Liver (tissue), 9 donors: ENCODE data around the gene GRK7. TPM values are rescaled to one million over a fixed set of nuclear protein-coding genes. Genes with fewer than 3 reads are reported as not detected.

ENCODE experiments used
- DNase-seq: peaks from one replicate; pipeline ENCODE4 v3.0.0-alpha.2; 2017; ENCODE audit warnings: low spot score
- H3K27ac ChIP-seq, 2 donors: one replicate each; pipeline ENCODE4 v1.7.0; 2013; ENCODE audit warnings: inconsistent platforms in 2 of 2, low read length in 2 of 2, control low read depth in 1 of 2, low read depth in 1 of 2, mild to moderate bottlenecking in 1 of 2
- H3K27me3 ChIP-seq, 4 donors: one replicate each; pipeline versions ENCODE4 v1.6.1 to v1.7.0; 2013; ENCODE audit warnings: low read length in 3 of 4, inconsistent platforms in 1 of 4, mild to moderate bottlenecking in 1 of 4, moderate library complexity in 1 of 4; ENCODE audit not compliant: control insufficient read depth in 4 of 4, insufficient read depth in 4 of 4
- H3K36me3 ChIP-seq, 4 donors: one replicate each; pipeline versions ENCODE4 v1.6.1 to v1.7.0; 2013; ENCODE audit warnings: low read length in 3 of 4, mild to moderate bottlenecking in 3 of 4, low read depth in 1 of 4, moderate library complexity in 1 of 4; ENCODE audit not compliant: control insufficient read depth in 4 of 4, insufficient read depth in 3 of 4
- H3K4me1 ChIP-seq, 4 donors: one replicate each; pipeline versions ENCODE4 v1.6.1 to v1.7.0; 2013; ENCODE audit warnings: low read length in 3 of 4, mild to moderate bottlenecking in 3 of 4, moderate library complexity in 1 of 4; ENCODE audit not compliant: control insufficient read depth in 4 of 4, insufficient read depth in 4 of 4
- H3K4me3 ChIP-seq, 3 donors: one replicate each; pipeline versions ENCODE4 v1.6.1 to v1.7.0; 2013; ENCODE audit warnings: low read length in 3 of 3, control low read depth in 1 of 3, low read depth in 1 of 3, mild to moderate bottlenecking in 1 of 3
- H3K9ac ChIP-seq, 2 donors: one replicate each; pipeline ENCODE4 v1.7.0; 2013; ENCODE audit warnings: low read length in 2 of 2, mild to moderate bottlenecking in 2 of 2, moderate library complexity in 2 of 2, control low read depth in 1 of 2, low read depth in 1 of 2
- H3K9me3 ChIP-seq, 4 donors: one replicate each; pipeline versions ENCODE4 v1.6.1 to v1.7.0; 2013; ENCODE audit warnings: low read length in 3 of 4; ENCODE audit not compliant: control insufficient read depth in 4 of 4
- ATF3 ChIP-seq: IDR thresholded peaks from 2 replicates; pipeline ENCODE4 v1.6.1; 2016; ENCODE audit warnings: antibody characterized with exemption
- EGR1 ChIP-seq, 2 donors: IDR thresholded peaks; 2 replicates each; pipeline ENCODE4 v1.6.1; 2016 to 2018; ENCODE audit warnings: antibody characterized with exemption in 2 of 2, low read depth in 2 of 2
- FOXA1 ChIP-seq: IDR thresholded peaks from 2 replicates; pipeline ENCODE4 v1.6.1; 2016; ENCODE audit warnings: antibody characterized with exemption
- FOXA2 ChIP-seq: IDR thresholded peaks from 2 replicates; pipeline ENCODE4 v1.6.1; 2016; ENCODE audit warnings: antibody characterized with exemption
- GABPA ChIP-seq, 2 donors: IDR thresholded peaks in 1 of 2; conservative IDR thresholded peaks in 1 of 2; 2 replicates each; pipeline ENCODE4 v1.6.1; 2016; ENCODE audit warnings: antibody characterized with exemption in 2 of 2, mild to moderate bottlenecking in 1 of 2, moderate library complexity in 1 of 2
- HNF4A ChIP-seq, 2 donors: conservative IDR thresholded peaks; 2 replicates each; pipeline ENCODE4 v1.6.1; 2016; ENCODE audit warnings: antibody characterized with exemption in 2 of 2, mild to moderate bottlenecking in 2 of 2
- HNF4G ChIP-seq: IDR thresholded peaks from 2 replicates; pipeline ENCODE4 v1.6.1; 2016; ENCODE audit warnings: antibody characterized with exemption
- JUND ChIP-seq, 2 donors: IDR thresholded peaks; 2 replicates each; pipeline ENCODE4 v1.6.1; 2016; ENCODE audit warnings: antibody characterized with exemption in 2 of 2
- NR2F2 ChIP-seq: IDR thresholded peaks from 2 replicates; pipeline ENCODE4 v1.6.1; 2016; ENCODE audit warnings: antibody characterized with exemption
- RAD21 ChIP-seq, 2 donors: IDR thresholded peaks; 2 replicates each; pipeline ENCODE4 v1.6.1; 2016; ENCODE audit warnings: antibody characterized with exemption in 2 of 2, mild to moderate bottlenecking in 2 of 2
- RXRA ChIP-seq, 2 donors: IDR thresholded peaks; 2 replicates each; pipeline ENCODE4 v1.6.1; 2017 to 2018; ENCODE audit warnings: antibody characterized with exemption in 2 of 2, mild to moderate bottlenecking in 1 of 2
- SP1 ChIP-seq: IDR thresholded peaks from 2 replicates; pipeline ENCODE4 v1.6.1; 2018; ENCODE audit warnings: antibody characterized with exemption, mild to moderate bottlenecking
- TAF1 ChIP-seq: conservative IDR thresholded peaks from 2 replicates; pipeline ENCODE4 v1.6.1; 2016; ENCODE audit warnings: antibody characterized with exemption, mild to moderate bottlenecking
- YY1 ChIP-seq: IDR thresholded peaks from 2 replicates; pipeline ENCODE4 v1.6.1; 2016; ENCODE audit warnings: antibody characterized with exemption, mild to moderate bottlenecking
- ZBTB33 ChIP-seq: IDR thresholded peaks from 2 replicates; pipeline ENCODE4 v1.6.1; 2016; ENCODE audit warnings: antibody characterized with exemption
- polyA plus RNA-seq, 2 donors: library from polyadenylated mRNA; stranded (reverse) in 1 of 2; unstranded in 1 of 2; fragments of 200-250 nt in 1 of 2; fragments of >200 nt in 1 of 2; fragmentation: Nextera tagmentation in 1 of 2; extraction: Ambion mirVana in 1 of 2; gene quantifications; one replicate each; pipeline versions ENCODE4 v1.2.1 to v1.2.3, GENCODE V29; 2013 to 2015
- total RNA-seq, 2 donors: library from RNA; depleted of rRNA; stranded (reverse); fragments of >200 nt; gene quantifications; one replicate each; pipeline ENCODE4 v1.2.3, GENCODE V29; 2014
- TF ChIP-seq, protein P1 (sequence below): fragments of 150-350 bp; IDR thresholded peaks from 2 replicates; pipeline ENCODE4 v1.5.1; 2017; ENCODE audit warnings: improper control_type of control experiment, low read depth, low read length; ENCODE audit not compliant: missing input control
- TF ChIP-seq, protein P2 (sequence below): IDR thresholded peaks from 2 replicates; pipeline ENCODE4 v1.6.1; 2016; ENCODE audit warnings: antibody characterized with exemption, mild to moderate bottlenecking
- TF ChIP-seq, protein P3 (sequence below): IDR thresholded peaks from 2 replicates; pipeline ENCODE4 v1.6.1; 2016; ENCODE audit warnings: antibody characterized with exemption
- donor health status: healthy.
- donor health status: healthy.
- donor health status: healthy.
- donor health status: healthy.
- donor health status: healthy.

Gene GRK7
- total and polyA plus RNA-seq, 4 donors = 0.08 TPM; not detected in 3

GRCh38 chr3:141735176-141735575 lies 28.0 kb upstream of the GRK7 start:
- no peak for DNase-seq
- H3K9me3 ChIP-seq = no peaks in the 10 kb centered on the region
- H3K4me3 ChIP-seq = no peak overlapping the region
- no peak overlapping the region for H3K27ac ChIP-seq
- TF ChIP-seq, protein P1, sequence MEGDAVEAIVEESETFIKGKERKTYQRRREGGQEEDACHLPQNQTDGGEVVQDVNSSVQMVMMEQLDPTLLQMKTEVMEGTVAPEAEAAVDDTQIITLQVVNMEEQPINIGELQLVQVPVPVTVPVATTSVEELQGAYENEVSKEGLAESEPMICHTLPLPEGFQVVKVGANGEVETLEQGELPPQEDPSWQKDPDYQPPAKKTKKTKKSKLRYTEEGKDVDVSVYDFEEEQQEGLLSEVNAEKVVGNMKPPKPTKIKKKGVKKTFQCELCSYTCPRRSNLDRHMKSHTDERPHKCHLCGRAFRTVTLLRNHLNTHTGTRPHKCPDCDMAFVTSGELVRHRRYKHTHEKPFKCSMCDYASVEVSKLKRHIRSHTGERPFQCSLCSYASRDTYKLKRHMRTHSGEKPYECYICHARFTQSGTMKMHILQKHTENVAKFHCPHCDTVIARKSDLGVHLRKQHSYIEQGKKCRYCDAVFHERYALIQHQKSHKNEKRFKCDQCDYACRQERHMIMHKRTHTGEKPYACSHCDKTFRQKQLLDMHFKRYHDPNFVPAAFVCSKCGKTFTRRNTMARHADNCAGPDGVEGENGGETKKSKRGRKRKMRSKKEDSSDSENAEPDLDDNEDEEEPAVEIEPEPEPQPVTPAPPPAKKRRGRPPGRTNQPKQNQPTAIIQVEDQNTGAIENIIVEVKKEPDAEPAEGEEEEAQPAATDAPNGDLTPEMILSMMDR = no peak
- TF ChIP-seq HNF4G (no peak), RAD21 (IDR thresholded peaks at IDR 0.05) (no peak), SP1 (no peak), RXRA (IDR thresholded peaks at IDR 0.05) (no peak), JUND (IDR thresholded peaks at IDR 0.05) (no peak), GABPA (IDR thresholded peaks at IDR 0.05 in 1 of 2, conservative IDR thresholded peaks at IDR 0.05 in 1 of 2) (no peak), FOXA1 (no peak), NR2F2 (no peak), TAF1 (no peak), HNF4A (conservative IDR thresholded peaks at IDR 0.05) (no peak), FOXA2 (no peak), ZBTB33 (no peak), EGR1 (IDR thresholded peaks at IDR 0.05; ENCODE audit: low read depth in 2 of 2) (no peak), YY1 (no peak), ATF3 (no peak)
- TF ChIP-seq, protein P2, sequence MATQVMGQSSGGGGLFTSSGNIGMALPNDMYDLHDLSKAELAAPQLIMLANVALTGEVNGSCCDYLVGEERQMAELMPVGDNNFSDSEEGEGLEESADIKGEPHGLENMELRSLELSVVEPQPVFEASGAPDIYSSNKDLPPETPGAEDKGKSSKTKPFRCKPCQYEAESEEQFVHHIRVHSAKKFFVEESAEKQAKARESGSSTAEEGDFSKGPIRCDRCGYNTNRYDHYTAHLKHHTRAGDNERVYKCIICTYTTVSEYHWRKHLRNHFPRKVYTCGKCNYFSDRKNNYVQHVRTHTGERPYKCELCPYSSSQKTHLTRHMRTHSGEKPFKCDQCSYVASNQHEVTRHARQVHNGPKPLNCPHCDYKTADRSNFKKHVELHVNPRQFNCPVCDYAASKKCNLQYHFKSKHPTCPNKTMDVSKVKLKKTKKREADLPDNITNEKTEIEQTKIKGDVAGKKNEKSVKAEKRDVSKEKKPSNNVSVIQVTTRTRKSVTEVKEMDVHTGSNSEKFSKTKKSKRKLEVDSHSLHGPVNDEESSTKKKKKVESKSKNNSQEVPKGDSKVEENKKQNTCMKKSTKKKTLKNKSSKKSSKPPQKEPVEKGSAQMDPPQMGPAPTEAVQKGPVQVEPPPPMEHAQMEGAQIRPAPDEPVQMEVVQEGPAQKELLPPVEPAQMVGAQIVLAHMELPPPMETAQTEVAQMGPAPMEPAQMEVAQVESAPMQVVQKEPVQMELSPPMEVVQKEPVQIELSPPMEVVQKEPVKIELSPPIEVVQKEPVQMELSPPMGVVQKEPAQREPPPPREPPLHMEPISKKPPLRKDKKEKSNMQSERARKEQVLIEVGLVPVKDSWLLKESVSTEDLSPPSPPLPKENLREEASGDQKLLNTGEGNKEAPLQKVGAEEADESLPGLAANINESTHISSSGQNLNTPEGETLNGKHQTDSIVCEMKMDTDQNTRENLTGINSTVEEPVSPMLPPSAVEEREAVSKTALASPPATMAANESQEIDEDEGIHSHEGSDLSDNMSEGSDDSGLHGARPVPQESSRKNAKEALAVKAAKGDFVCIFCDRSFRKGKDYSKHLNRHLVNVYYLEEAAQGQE = no peak
- TF ChIP-seq, protein P3, sequence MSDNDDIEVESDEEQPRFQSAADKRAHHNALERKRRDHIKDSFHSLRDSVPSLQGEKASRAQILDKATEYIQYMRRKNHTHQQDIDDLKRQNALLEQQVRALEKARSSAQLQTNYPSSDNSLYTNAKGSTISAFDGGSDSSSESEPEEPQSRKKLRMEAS = no peak
- H3K36me3 ChIP-seq = no peaks in the 10 kb centered on the region
- H3K9ac ChIP-seq = no peak overlapping the region
- no peaks in the 10 kb centered on the region for H3K27me3 ChIP-seq
- H3K4me1 ChIP-seq = peaks cover 1 to 12% (median 11%) of the 10 kb centered on the region in 4 donors
